Left ventricle myocardium superior (tissue), 1 donor: Measurements from ENCODE around the gene PCNT. TPM values are rescaled to one million over a fixed set of nuclear protein-coding genes. Genes with fewer than 3 reads are reported as not detected.
A peak's percentile ranks its signal among the peaks of the same experiment; 100 is the strongest.
"Not testable (repeated sequence)": the region's sequence is repeated elsewhere in the genome, so short reads cannot be mapped to it uniquely, and the experiment has no call there.

ENCODE experiments used
- ATAC-seq: fragments of 200-7000 bp; cut with Tn5 transposase; one replicate; pipeline ENCODE4 v1.9.1; 2020; ENCODE audit warnings: mild to moderate bottlenecking, moderate library complexity
- DNase-seq: peaks from one replicate; pipeline ENCODE4 v3.0.0-alpha.2; 2020
- intact Hi-C: fragments of 100-400 bp; cut with micrococcal nuclease; formaldehyde crosslinking; loops from one replicate; pipeline ENCODE4 v1.11.0; 2022
- total RNA-seq: library from RNA; stranded (reverse); fragmentation: NEBNext Ultra II Directional; extraction: Animal tissue kit (Norgen Biotek cat#: 25700); gene quantifications from one replicate; pipeline ENCODE4 v1.2.1, GENCODE V29; 2021
- donor health status: DM: no; HTN: yes; CAD: no; lungs with severe emphysema.

Gene PCNT
- total RNA-seq, 1 donor from 2014 or later, result 36.4 TPM

- no peak for ATAC-seq
- no peak for DNase-seq
- intact Hi-C loops, result no loop called here
Observed at GRCh38 chr21:46372014-46372485, 48.1 kb downstream of the PCNT start.

GRCh38 chr21:46372947-46373346 is 49.0 kb downstream of the PCNT start:
- intact Hi-C loops, DNase-seq: not testable (repeated sequence)

GRCh38 chr21:46374761-46375389 is 50.9 kb downstream of the PCNT start:
- intact Hi-C loops, result no loop called here

More at GRCh38 chr21:46372947-46373346, 49.0 kb downstream of the PCNT start:
- not testable (repeated sequence) for ATAC-seq

GRCh38 chr21:46375560-46376230 is 51.7 kb downstream of the PCNT start:
- peak; percentile 71 for DNase-seq
- intact Hi-C loops, result no loop called here
- ATAC-seq, result peak; percentile 75

More at GRCh38 chr21:46374761-46375389, 50.9 kb downstream of the PCNT start:
- peak; percentile 54 for DNase-seq
- peak; percentile 86 for ATAC-seq

- peak; percentile 9 for ATAC-seq
- intact Hi-C loops, result no loop called here
- peak; percentile 41 for DNase-seq
Observed at GRCh38 chr21:46376231-46376628, 52.3 kb downstream of the PCNT start.

- intact Hi-C loops, result no loop called here
- no peak for DNase-seq
- ATAC-seq, result no peak
Observed at GRCh38 chr21:46376856-46377453, 53.0 kb downstream of the PCNT start.

GRCh38 chr21:46377789-46378188 is 53.8 kb downstream of the PCNT start:
- ATAC-seq (no peak), DNase-seq (no peak)
- intact Hi-C loops, result no loop called here

GRCh38 chr21:46379105-46379504 is 55.1 kb downstream of the PCNT start:
- intact Hi-C loops, result no loop called here
- no peak for ATAC-seq

GRCh38 chr21:46379691-46380090 is 55.7 kb downstream of the PCNT start:
- DNase-seq (no peak), ATAC-seq (no peak)
- intact Hi-C loops, result no loop called here

More at GRCh38 chr21:46379105-46379504, 55.1 kb downstream of the PCNT start:
- no peak for DNase-seq

GRCh38 chr21:46381541-46381940 is 57.6 kb downstream of the PCNT start:
- intact Hi-C loops, result no loop called here
- ATAC-seq (no peak), DNase-seq (no peak)

- no peak for ATAC-seq
- intact Hi-C loops, result no loop called here
- DNase-seq, result peak; percentile 15
Observed at GRCh38 chr21:46384556-46384955, 60.6 kb downstream of the PCNT start.

- ATAC-seq, result peak; percentile 22
- intact Hi-C loops, result no loop called here
- DNase-seq, result peak; percentile 30
Observed at GRCh38 chr21:46385846-46386733, 62.1 kb downstream of the PCNT start.

- DNase-seq, result peak; percentile 24
- intact Hi-C loops, result no loop called here
- ATAC-seq, result no peak
Observed at GRCh38 chr21:46386734-46387088, 62.8 kb downstream of the PCNT start.

GRCh38 chr21:46388206-46388880 is 64.4 kb downstream of the PCNT start:
- ATAC-seq (no peak), DNase-seq (peak; percentile 25)
- intact Hi-C loops, result no loop called here

- intact Hi-C loops, result no loop called here
- DNase-seq (no peak), ATAC-seq (no peak)
Observed at GRCh38 chr21:46388896-46389295, 64.9 kb downstream of the PCNT start.

- DNase-seq (peak; percentile 15), ATAC-seq (no peak)
- intact Hi-C loops, result no loop called here
Observed at GRCh38 chr21:46390603-46391545, 66.9 kb downstream of the PCNT start.

- ATAC-seq (no peak), DNase-seq (peak; percentile 6)
- intact Hi-C loops, result no loop called here
Observed at GRCh38 chr21:46391773-46392172, 67.8 kb downstream of the PCNT start.

- DNase-seq, result peak; percentile 67
- peak; percentile 61 for ATAC-seq
- intact Hi-C loops, result no loop called here
Observed at GRCh38 chr21:46392921-46393320, 69.0 kb downstream of the PCNT start.
